ENCODE results near the gene THTPA.

DNA sequence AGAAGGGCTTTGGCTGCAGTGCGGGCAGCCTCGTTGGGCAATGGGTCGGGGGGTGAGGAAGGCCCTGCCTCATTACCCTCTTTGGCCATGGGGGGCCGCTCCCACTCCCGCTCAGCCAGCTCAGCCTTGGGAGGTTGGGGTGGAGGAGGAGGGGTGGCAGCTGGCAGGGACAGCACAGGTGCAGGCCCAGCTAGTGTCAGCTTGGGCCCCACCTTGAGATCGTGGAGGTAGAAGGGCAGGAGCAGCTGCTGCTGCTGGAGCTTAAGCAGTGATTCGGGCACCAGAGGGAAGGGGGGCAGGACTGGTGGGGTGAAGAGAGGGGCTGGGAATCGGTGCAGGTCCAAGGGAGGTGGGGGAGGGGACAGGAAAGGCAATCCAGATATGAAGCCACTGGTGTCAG, 30.5 kb upstream of the THTPA start:
- TF ChIP-seq POLR2A (IDR thresholded peaks at IDR 0.05; ENCODE audit: low read length) (no peak), GATA1 (IDR thresholded peaks at IDR 0.05; ENCODE audit: low read depth, low read length) (no peak)

Measured in erythroblast (primary cell).